ENCODE measurements around the gene SH3BP5. TPM values are rescaled to one million over a fixed set of nuclear protein-coding genes. Genes with fewer than 3 reads are reported as not detected.

The SH3BP5 gene
- total RNA-seq, 2 donors from 2014 or later = 13.3 to 71.6 TPM

DNA sequence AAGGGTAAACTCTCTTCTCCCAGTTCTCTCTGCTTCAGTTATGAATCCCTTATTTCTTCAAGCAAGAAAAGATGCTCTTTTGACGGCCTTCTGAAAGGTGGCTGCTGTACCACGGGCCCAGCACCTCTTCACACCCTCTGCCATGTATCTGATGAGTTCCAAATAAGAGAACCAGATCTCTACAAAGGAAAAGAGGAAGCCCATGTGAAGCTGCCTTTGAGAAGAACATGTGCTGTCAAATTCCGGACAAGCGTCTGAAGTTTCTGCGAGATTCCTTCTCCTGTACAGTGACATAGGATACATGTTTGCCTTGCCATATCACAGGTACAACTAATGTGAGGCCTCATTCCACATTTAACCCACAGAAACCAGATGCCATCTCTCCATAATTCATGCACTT lies 59.2 kb downstream of the SH3BP5 start:
- Histone ChIP-seq H3K4me3 (no peak overlapping the region), H3K9me3 (no peaks in the 10 kb centered on the region), H3K36me3 (no peaks in the 10 kb centered on the region), H3K4me1 (replicated peaks) (no peaks in the 10 kb centered on the region), H3K27me3 (replicated peaks; ENCODE audit: insufficient read depth) (no peaks in the 10 kb centered on the region), H3K27ac (no peak overlapping the region)
- intact Hi-C loops (cut with DNase I) = no loop called here
- DNase-seq (ENCODE audit: low spot score) = no peak
- WGBS = 85% methylated on average over 5 of the region's 5 CpGs
- TF ChIP-seq CTCF (IDR thresholded peaks at IDR 0.05) = no peak
- TF ChIP-seq POLR2A (IDR thresholded peaks at IDR 0.05) = no peak

DNA sequence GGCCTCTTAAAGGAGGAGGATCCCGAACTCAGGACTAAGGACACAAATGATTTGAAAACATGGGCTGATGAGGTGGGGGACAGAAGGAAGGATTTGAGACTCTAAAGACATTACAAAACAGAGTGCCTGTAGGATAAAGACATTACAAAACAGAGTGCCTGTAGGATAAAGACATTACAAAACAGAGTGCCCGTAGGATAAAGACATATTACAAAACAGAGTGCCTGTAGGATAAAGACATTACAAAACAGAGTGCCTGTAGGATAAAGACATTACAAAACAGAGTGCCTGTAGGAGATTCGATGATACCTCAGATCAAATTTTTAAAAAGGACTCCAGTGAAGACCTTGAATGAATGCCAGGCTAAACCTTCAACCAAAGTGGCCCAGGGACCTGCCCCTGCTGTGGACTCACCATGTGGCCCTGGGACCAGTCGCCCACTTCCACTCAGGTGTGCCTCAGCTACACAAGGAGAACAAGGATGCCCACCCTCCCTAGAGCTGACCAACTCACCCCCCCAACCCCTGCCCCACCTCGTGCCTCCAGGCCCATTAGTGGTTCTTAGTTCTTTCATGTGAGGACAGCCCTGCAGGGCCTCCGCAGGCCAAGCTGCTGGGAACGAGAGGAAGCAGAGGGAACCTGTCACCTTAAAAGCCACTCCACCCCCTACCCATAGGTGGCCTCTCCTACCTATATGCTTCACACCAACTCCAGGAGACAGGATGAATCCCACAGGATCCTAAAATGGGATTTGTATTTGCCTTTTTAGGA lies 59.8 kb downstream of the SH3BP5 start:
- no peaks in the 10 kb centered on the region for H3K27me3 ChIP-seq (replicated peaks; ENCODE audit: insufficient read depth)
- H3K4me1 ChIP-seq (replicated peaks) = no peaks in the 10 kb centered on the region
- no peaks in the 10 kb centered on the region for H3K9me3 ChIP-seq
- H3K27ac ChIP-seq = no peak overlapping the region
- intact Hi-C loops (cut with DNase I) = no loop called here
- no peak for DNase-seq (ENCODE audit: low spot score)
- no peak overlapping the region for H3K4me3 ChIP-seq
- WGBS = 76% methylated on average over 7 of the region's 7 CpGs
- TF ChIP-seq POLR2AphosphoS5 (IDR thresholded peaks at IDR 0.05) (no peak), CTCF (IDR thresholded peaks at IDR 0.05) (no peak), POLR2A (IDR thresholded peaks at IDR 0.05) (no peak)
- H3K36me3 ChIP-seq = no peaks in the 10 kb centered on the region

DNA sequence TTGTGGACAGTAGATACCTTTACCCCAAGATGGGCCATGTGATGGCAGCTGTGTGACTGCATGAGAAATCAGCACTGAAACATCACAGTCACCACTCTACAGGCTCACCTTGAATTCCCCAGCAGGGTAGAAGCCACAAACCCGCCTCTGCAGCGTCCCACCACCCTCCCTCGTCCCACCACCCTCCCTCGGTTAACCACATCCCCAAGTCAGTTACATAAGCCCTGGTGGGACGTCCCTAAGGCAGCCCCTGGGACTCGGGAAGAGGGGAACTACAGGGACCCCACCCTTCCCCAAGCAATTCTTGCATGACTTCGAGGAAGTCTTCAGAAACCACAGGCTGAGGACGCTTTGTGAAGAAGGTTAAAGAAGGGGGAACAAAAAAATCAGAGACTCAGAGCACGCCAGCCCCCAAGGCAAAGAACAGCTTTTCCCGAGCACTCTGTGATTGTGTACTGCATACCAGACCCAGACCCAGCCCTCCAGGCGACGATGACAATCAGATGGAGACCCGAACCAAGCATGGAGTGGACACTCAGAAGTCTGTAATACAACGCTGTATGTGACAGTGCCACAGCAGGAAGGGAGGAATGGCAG lies 60.5 kb downstream of the SH3BP5 start:
- Histone ChIP-seq H3K36me3 (no peaks in the 10 kb centered on the region), H3K27ac (no peak overlapping the region), H3K4me3 (no peak overlapping the region), H3K4me1 (replicated peaks) (no peaks in the 10 kb centered on the region), H3K27me3 (replicated peaks; ENCODE audit: insufficient read depth) (no peaks in the 10 kb centered on the region), H3K9me3 (no peaks in the 10 kb centered on the region)
- no peak for DNase-seq (ENCODE audit: low spot score)
- 78% methylated on average over 14 of the region's 14 CpGs for WGBS
- intact Hi-C loops (cut with DNase I) = no loop called here
- TF ChIP-seq CTCF (IDR thresholded peaks at IDR 0.05) (no peak), POLR2A (IDR thresholded peaks at IDR 0.05) (no peak), POLR2AphosphoS5 (IDR thresholded peaks at IDR 0.05) (no peak)

- Histone ChIP-seq H3K9me3 (no peaks in the 10 kb centered on the region), H3K27me3 (replicated peaks; ENCODE audit: insufficient read depth) (no peaks in the 10 kb centered on the region), H3K27ac (no peak overlapping the region), H3K4me1 (replicated peaks) (no peaks in the 10 kb centered on the region), H3K36me3 (no peaks in the 10 kb centered on the region), H3K4me3 (no peak overlapping the region)
- intact Hi-C loops (cut with DNase I) = no loop called here
- no peak for TF ChIP-seq CTCF (IDR thresholded peaks at IDR 0.05)
- TF ChIP-seq POLR2AphosphoS5 (IDR thresholded peaks at IDR 0.05) = no peak
- TF ChIP-seq POLR2A (IDR thresholded peaks at IDR 0.05) = no peak
- no peak for DNase-seq (ENCODE audit: low spot score)
- WGBS = 87% methylated on average over 4 of the region's 4 CpGs
Observed at GRCh38 chr3:15271030-15271429, 61.4 kb downstream of the SH3BP5 start.
